K562 (cell line): ENCODE data around the gene PIGV. TPM values are rescaled to one million over a fixed set of nuclear protein-coding genes. Genes with fewer than 3 reads are reported as not detected.

Experiments used
- ATF3 ChIP-seq, 2 experiments: fragments of 450-650 bp in 1 of 2; sonication (generic) in 1 of 2; formaldehyde crosslinking in 1 of 2; IDR thresholded peaks in 1 of 2; conservative IDR thresholded peaks in 1 of 2; 2 replicates each; pipeline versions ENCODE4 v1.6.1 to v1.8.1; 2016 to 2023; ENCODE audit warnings: mild to moderate bottlenecking in 2 of 2, moderate library complexity in 2 of 2, inconsistent platforms in 1 of 2, missing genetic modification reagents in 1 of 2
- BRF2 ChIP-seq: IDR thresholded peaks from 3 replicates; pipeline ENCODE4 v1.6.1; 2011; ENCODE audit warnings: borderline replicate concordance, mild to moderate bottlenecking; ENCODE audit not compliant: insufficient read length, insufficient read depth
- CREB3 ChIP-seq: fragments of 450-650 bp; conservative IDR thresholded peaks from 2 replicates; pipeline ENCODE4 v1.6.1; 2016; ENCODE audit warnings: missing genetic modification characterization, low read depth, mild to moderate bottlenecking, missing compliant biosample characterization, moderate library complexity
- DMBX1 ChIP-seq: fragments of 250-450 bp; sonication (Bioruptor Pico); IDR thresholded peaks from 2 replicates; pipeline ENCODE4 v1.8.0; 2022; ENCODE audit warnings: inconsistent platforms, mild to moderate bottlenecking, moderate library complexity, borderline replicate concordance
- E2F3 ChIP-seq: fragments of 250-450 bp; sonication (Bioruptor Pico); IDR thresholded peaks from 2 replicates; pipeline ENCODE4 v1.4.0; 2020; ENCODE audit warnings: mild to moderate bottlenecking
- ELK1 ChIP-seq: sonication (generic); formaldehyde crosslinking; IDR thresholded peaks from 2 replicates; pipeline ENCODE4 v1.8.1; 2022; ENCODE audit warnings: missing genetic modification reagents
- FOSL1 ChIP-seq: fragments of 200-800 bp; sonication (Bioruptor generic); conservative IDR thresholded peaks from 2 replicates; pipeline ENCODE4 v1.6.1; 2016; ENCODE audit warnings: missing genetic modification characterization, missing compliant biosample characterization
- FOXK2 ChIP-seq, 2 experiments: fragments of 450-650 bp; IDR thresholded peaks in 1 of 2; conservative IDR thresholded peaks in 1 of 2; 2 replicates each; pipeline ENCODE4 v1.6.1; 2016; ENCODE audit warnings: low read depth in 2 of 2, mild to moderate bottlenecking in 1 of 2
- GTF2A2 ChIP-seq: IDR thresholded peaks from 2 replicates; pipeline ENCODE4 v1.6.1; 2016; ENCODE audit warnings: mild to moderate bottlenecking, missing genetic modification characterization, missing compliant biosample characterization
- IRF9 ChIP-seq: fragments of 450-650 bp; IDR thresholded peaks from 2 replicates; pipeline ENCODE4 v1.6.1; 2016; ENCODE audit warnings: missing biosample characterization, missing genetic modification characterization
- KDM5B ChIP-seq: fragments of 200-600 bp; sonication (generic); IDR thresholded peaks from 2 replicates; pipeline ENCODE4 v1.6.1; 2012; ENCODE audit warnings: low read depth, mild to moderate bottlenecking, moderate library complexity, low read length, control low read depth, inconsistent platforms; ENCODE audit not compliant: insufficient replicate concordance
- MTA2 ChIP-seq: fragments of 450-650 bp; IDR thresholded peaks from 2 replicates; pipeline ENCODE4 v1.6.1; 2016; ENCODE audit warnings: low read depth
- MTF1 ChIP-seq: fragments of 250-450 bp; sonication (Bioruptor Pico); IDR thresholded peaks from 2 replicates; pipeline ENCODE4 v1.9.0; 2021; ENCODE audit warnings: moderate library complexity, mild to moderate bottlenecking, inconsistent platforms, borderline replicate concordance
- POLR2G ChIP-seq: fragments of 200-400 bp; formaldehyde crosslinking; IDR thresholded peaks from 2 replicates; pipeline ENCODE4 v1.6.1; 2017; ENCODE audit warnings: low read depth, mild to moderate bottlenecking, antibody characterized with exemption, low read length, moderate library complexity
- POLR3G ChIP-seq: IDR thresholded peaks from 2 replicates; pipeline ENCODE4 v1.6.1; 2011; ENCODE audit not compliant: insufficient read length, insufficient replicate concordance; ENCODE audit errors: extremely low read depth
- RHOXF2B ChIP-seq: fragments of 250-450 bp; sonication (Bioruptor Pico); conservative IDR thresholded peaks from 2 replicates; pipeline ENCODE4 v1.5.1; 2021
- ZNF133 ChIP-seq: fragments of 250-450 bp; sonication (Bioruptor Pico); IDR thresholded peaks from 2 replicates; pipeline ENCODE4 v1.4.0; 2020; ENCODE audit warnings: mild to moderate bottlenecking
- ZNF165 ChIP-seq: fragments of 250-450 bp; sonication (Bioruptor Pico); IDR thresholded peaks from 2 replicates; pipeline ENCODE4 v1.4.0; 2020; ENCODE audit warnings: borderline replicate concordance
- ZNF41 ChIP-seq: fragments of 250-450 bp; sonication (Bioruptor Pico); conservative IDR thresholded peaks from 2 replicates; pipeline ENCODE4 v1.4.0; 2020; ENCODE audit warnings: mild to moderate bottlenecking
- ZNF699 ChIP-seq: fragments of 250-450 bp; sonication (Bioruptor Pico); IDR thresholded peaks from 2 replicates; pipeline ENCODE4 v1.8.0; 2021; ENCODE audit warnings: mild to moderate bottlenecking, moderate library complexity; ENCODE audit not compliant: insufficient replicate concordance
- polyA plus RNA-seq, 8 experiments: library from polyadenylated mRNA; depleted of rRNA in 4 of 8; stranded (reverse) in 5 of 8; unstranded in 3 of 8; fragments of >200 nt; fragmentation: Nextera tagmentation in 2 of 8; fragmentation: Illumina TruSeq in 1 of 8; extraction: Ambion mirVana in 2 of 8; extraction: Trizol in 1 of 8; gene quantifications; 2 replicates each; pipeline versions ENCODE4 v1.2.1 to v1.2.3, GENCODE V29; 2011 to 2014; ENCODE audit warnings: inconsistent platforms in 1 of 8, missing spikeins in 1 of 8
- total RNA-seq, 7 experiments: library from RNA; depleted of rRNA in 6 of 7; stranded (reverse); fragments of >200 nt in 6 of 7; fragmentation: Illumina TruSeq in 2 of 7; extraction: Trizol in 2 of 7; gene quantifications; 2 replicates each; pipeline versions ENCODE4 v1.2.1 to v1.2.3, GENCODE V29; 2011 to 2021; ENCODE audit warnings: low replicate concordance in 1 of 7

PIGV gene
- total and polyA plus RNA-seq, 9 of the 15 experiments (the other 6 are each of a cell fraction or from before 2014, with no cell fraction given), result 8.4 to 21.8 (median 11.7) TPM

GRCh38 chr1:26784023-26784871 is 3.5 kb upstream of the PIGV start (continued):
- 0 out of 2 replicates have a peak, but pooled peaks have one; percentile 9 for TF ChIP-seq GTF2A2
- TF ChIP-seq CREB3, result no peak; the same call in 1 of the 2 replicates
- TF ChIP-seq FOSL1 (tag), result 0 out of 2 replicates have a peak, but pooled peaks have one; percentile 20
- no peak for TF ChIP-seq E2F3 (CRISPR knock-in tag)
- TF ChIP-seq BRF2, result no peak
- TF ChIP-seq ZNF133 (CRISPR knock-in tag), result no peak
- TF ChIP-seq POLR3G, result no peak
- TF ChIP-seq IRF9 (tag), result no peak
- TF ChIP-seq FOXK2 (conservative IDR thresholded peaks at IDR 0.05 in 1 of 2, IDR thresholded peaks at IDR 0.05 in 1 of 2; ENCODE audit: low read depth in 2 of 2), result peak; percentile 66 to 71; a peak in 3 of 4 replicates
- TF ChIP-seq ATF3 (IDR thresholded peaks at IDR 0.05), result no peak
- no peak for TF ChIP-seq ATF3 (CRISPR knock-in tag; conservative IDR thresholded peaks at IDR 0.05)
- TF ChIP-seq POLR2G, result no peak
- no peak for TF ChIP-seq MTF1 (CRISPR knock-in tag)
- no peak for TF ChIP-seq ELK1 (CRISPR knock-in tag)
- no peak for TF ChIP-seq MTA2
- no peak for TF ChIP-seq KDM5B
- TF ChIP-seq ZNF699, result no peak
- TF ChIP-seq RHOXF2B, result peak; percentile 50; the same call in 1 of the 2 replicates
- TF ChIP-seq ZNF165 (CRISPR knock-in tag), result no peak
- TF ChIP-seq DMBX1 (CRISPR knock-in tag), result peak; percentile 33; the same call in 1 of the 2 replicates
- TF ChIP-seq ZNF41 (CRISPR knock-in tag), result no peak; the same call in 1 of the 2 replicates
